Psoas muscle (tissue), 8 donors: ENCODE results near the gene CHCHD4. TPM values are rescaled to one million over a fixed set of nuclear protein-coding genes. Genes with fewer than 3 reads are reported as not detected.

Experiments used
- ATAC-seq, 4 donors: fragments of 200-7000 bp; cut with Tn5 transposase; one replicate each; pipeline ENCODE4 v1.9.1; 2020; ENCODE audit warnings: moderate library complexity in 3 of 4, mild to moderate bottlenecking in 2 of 4
- DNase-seq, 2 donors: peaks; one replicate each; pipeline ENCODE4 v3.0.0-alpha.2; 2020
- H3K27ac ChIP-seq: fragments of 200-600 bp; one replicate; pipeline ENCODE4 v1.8.0; 2022
- H3K27me3 ChIP-seq, 3 donors: fragments of 200-600 bp in 1 of 3; one replicate each; pipeline versions ENCODE4 v1.6.1 to v1.8.0; 2013 to 2022; ENCODE audit warnings: low read length in 2 of 3, mild to moderate bottlenecking in 2 of 3, moderate library complexity in 1 of 3; ENCODE audit not compliant: insufficient read depth in 3 of 3
- H3K36me3 ChIP-seq, 2 donors: fragments of 200-600 bp in 1 of 2; one replicate each; pipeline versions ENCODE4 v1.6.1 to v1.8.0; 2013 to 2022; ENCODE audit warnings: low read depth in 1 of 2, mild to moderate bottlenecking in 1 of 2, moderate library complexity in 1 of 2; ENCODE audit not compliant: insufficient read depth in 1 of 2
- H3K4me1 ChIP-seq: fragments of 200-600 bp; one replicate; pipeline ENCODE4 v1.8.0; 2022
- H3K4me3 ChIP-seq: fragments of 200-600 bp; one replicate; pipeline ENCODE4 v1.8.0; 2022; ENCODE audit warnings: mild to moderate bottlenecking
- H3K9me3 ChIP-seq: fragments of 200-600 bp; one replicate; pipeline ENCODE4 v1.8.0; 2022
- WGBS, 3 donors: extraction: QIAGEN DNeasy Blood & Tissue Kit; methylation state at CpG; one replicate each; pipeline versions ENCODE4 v1.1.6 to v1.1.7; 2013; 5-methylcytosine and 5-hydroxymethylcytosine counted together
- intact Hi-C, 2 donors: fragments of 100-400 bp; cut with DNase I; formaldehyde crosslinking; loops; one replicate each; pipeline versions ENCODE4 v1.11.0 to v1.14.2; 2022
- polyA plus RNA-seq, 3 donors: library from polyadenylated mRNA; stranded (reverse); fragments of 200-250 nt; gene quantifications; one replicate each; pipeline ENCODE4 v1.2.3, GENCODE V29; 2013
- total RNA-seq, 4 donors: library from RNA; stranded (reverse); fragmentation: NEBNext Ultra II Directional in 2 of 4; extraction: Animal tissue kit (Norgen Biotek cat#: 25700) in 2 of 4; gene quantifications; one replicate each; pipeline versions ENCODE4 v1.2.1 to v1.2.4, GENCODE V29; 2021 to 2023
- TF ChIP-seq, protein P1 (sequence below): fragments of 200-600 bp; IDR thresholded peaks from one replicate; pipeline ENCODE4 v1.8.0; 2022; ENCODE audit warnings: antibody characterized with exemption
- donor health status: healthy with polysubstance abuse.
- donor health status: DM: no; HTN: no; CAD: no; lungs with moderate emphysema.
- donor health status: Bipolar disorder and iron deficiency.
- donor health status: healthy.
- donor health status: DM: yes; HTN: yes; CAD: no.
- donor health status: DM: no; HTN: no; CAD: no.
- donor health status: DM: no; HTN: no; CAD: no.
- donor health status: DM: yes; HTN: yes; CAD: no.

CHCHD4 gene
- total and polyA plus RNA-seq, 7 donors, result 18.5 to 55.4 (median 26.8) TPM

DNA sequence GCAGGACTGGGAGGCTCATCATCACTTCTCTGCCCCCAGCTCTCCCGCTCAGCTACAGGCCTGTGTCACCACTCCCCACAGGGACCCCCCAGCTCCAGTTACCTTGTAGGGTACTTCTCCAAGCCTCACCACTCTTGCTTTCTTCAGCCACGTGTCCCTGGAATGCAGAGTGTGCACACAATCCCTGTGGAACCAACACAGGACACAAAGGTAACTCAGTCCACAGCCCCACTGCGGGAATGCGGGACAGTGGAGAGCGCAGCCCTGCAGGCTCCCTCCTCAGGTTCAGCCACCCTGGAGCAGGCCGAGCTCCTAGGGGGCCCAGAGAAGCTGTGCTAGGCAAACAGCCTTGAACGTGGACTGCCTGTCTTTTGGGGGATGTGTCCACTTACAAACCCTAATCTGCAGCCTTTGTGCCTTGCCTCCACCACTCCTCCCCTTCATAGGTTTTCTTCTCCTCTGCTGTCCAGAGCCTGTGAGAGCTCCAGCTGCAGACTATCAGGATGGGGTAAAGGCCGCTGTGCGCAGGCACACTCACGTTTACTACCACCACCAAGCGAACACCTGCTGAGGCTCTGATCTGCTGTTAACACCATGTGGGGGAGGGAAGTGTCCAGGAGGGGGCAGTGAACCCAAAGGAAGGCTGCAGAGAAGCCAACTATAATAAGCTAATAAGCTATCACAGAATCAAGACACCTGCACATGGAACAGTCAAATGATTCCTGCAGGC is 27.7 kb upstream of the CHCHD4 start:
- TF ChIP-seq, protein P1, sequence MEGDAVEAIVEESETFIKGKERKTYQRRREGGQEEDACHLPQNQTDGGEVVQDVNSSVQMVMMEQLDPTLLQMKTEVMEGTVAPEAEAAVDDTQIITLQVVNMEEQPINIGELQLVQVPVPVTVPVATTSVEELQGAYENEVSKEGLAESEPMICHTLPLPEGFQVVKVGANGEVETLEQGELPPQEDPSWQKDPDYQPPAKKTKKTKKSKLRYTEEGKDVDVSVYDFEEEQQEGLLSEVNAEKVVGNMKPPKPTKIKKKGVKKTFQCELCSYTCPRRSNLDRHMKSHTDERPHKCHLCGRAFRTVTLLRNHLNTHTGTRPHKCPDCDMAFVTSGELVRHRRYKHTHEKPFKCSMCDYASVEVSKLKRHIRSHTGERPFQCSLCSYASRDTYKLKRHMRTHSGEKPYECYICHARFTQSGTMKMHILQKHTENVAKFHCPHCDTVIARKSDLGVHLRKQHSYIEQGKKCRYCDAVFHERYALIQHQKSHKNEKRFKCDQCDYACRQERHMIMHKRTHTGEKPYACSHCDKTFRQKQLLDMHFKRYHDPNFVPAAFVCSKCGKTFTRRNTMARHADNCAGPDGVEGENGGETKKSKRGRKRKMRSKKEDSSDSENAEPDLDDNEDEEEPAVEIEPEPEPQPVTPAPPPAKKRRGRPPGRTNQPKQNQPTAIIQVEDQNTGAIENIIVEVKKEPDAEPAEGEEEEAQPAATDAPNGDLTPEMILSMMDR, result no peak
- H3K27ac ChIP-seq, result no peak overlapping the region
- peaks cover 13% of the 10 kb centered on the region for H3K4me1 ChIP-seq
- H3K36me3 ChIP-seq, result peaks cover 0 to 90% of the 10 kb centered on the region in 2 donors
- H3K4me3 ChIP-seq, result no peak overlapping the region
- no peak for ATAC-seq
- no peak for DNase-seq
- intact Hi-C loops, result no loop called here
- 87 to 91% (median 88%) methylated on average over 11 of the region's 11 CpGs for WGBS, 3 donors
- no peaks in the 10 kb centered on the region for H3K27me3 ChIP-seq
- H3K9me3 ChIP-seq, result no peaks in the 10 kb centered on the region

DNA sequence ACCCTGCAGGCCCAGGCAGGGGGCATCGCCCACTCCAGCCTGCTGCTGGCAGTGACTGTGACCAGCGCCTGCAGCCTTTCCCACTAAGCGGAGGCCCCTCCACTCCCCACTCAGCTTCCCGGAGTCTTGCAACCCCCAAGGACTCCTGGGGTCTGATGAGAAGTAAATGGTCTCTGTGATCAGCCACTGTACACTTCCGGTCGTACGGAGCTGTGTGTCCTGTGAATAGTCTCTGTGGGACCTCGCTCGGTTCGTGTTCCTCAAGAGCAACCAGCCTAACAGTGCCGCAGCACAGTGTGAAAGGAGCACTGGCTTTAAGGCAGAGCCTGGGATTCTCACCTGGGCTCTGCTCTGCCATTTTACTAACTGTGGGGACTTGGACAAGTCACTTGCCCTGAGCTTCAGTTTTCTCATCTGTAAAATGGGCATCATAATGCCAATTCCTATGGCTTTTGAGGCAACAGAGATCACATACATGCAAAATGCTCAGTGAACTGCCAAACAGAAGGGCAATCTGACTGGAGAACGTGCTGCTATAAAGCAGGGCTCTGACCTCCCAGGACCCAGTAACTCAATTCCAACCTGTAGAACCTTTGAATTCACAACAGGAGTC is 26.9 kb upstream of the CHCHD4 start:
- no peak for DNase-seq
- peaks cover 0 to 90% of the 10 kb centered on the region in 2 donors for H3K36me3 ChIP-seq
- peaks cover 5% of the 10 kb centered on the region for H3K4me1 ChIP-seq
- H3K9me3 ChIP-seq, result no peaks in the 10 kb centered on the region
- TF ChIP-seq, protein P1, result no peak
- ATAC-seq, result no peak
- intact Hi-C loops, result no loop called here
- no peak overlapping the region for H3K4me3 ChIP-seq
- H3K27me3 ChIP-seq, result no peaks in the 10 kb centered on the region
- WGBS, 3 donors, result 87 to 88% (median 88%) methylated on average over 12 of the region's 12 CpGs
- H3K27ac ChIP-seq, result no peak overlapping the region

DNA sequence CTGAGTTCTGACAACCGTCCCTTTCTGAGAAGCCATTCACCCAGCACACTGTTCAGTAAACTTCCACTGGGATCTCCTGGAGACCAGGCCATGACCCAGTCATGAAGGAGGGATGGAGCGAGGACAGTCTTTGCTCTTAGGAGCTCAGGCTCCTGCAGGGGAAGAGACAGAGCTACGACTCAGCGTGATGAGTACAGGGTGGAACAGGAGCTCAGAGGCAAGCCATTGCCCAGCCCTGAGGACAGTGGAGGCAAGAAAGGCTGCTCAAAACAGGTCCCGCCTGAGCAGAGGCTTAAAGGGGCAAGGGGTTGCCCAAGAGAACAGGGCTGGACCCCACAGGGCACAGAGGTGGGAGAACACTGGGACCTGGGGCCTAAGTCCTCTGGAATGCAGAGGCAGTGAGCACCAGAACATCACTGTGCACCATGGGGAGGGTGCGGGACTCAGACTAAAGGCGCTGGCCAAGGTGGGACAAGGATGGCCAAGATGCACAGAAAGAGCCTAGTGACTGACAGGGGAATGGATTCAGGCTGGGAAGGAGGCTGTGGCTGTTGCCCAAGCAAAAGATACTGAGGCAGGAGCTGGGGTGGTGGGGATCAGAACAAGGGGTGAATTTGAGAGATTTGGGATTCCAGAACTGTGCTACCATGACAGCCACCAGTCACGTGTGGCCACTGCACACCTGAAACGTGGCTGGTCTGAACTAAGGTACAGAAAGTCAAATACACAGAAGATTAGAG is 26.0 kb upstream of the CHCHD4 start:
- Histone ChIP-seq H3K9me3 (no peaks in the 10 kb centered on the region), H3K27ac (no peak overlapping the region), H3K4me3 (no peak overlapping the region), H3K4me1 (no peaks in the 10 kb centered on the region), H3K27me3 (no peaks in the 10 kb centered on the region), H3K36me3 (peaks cover 0 to 90% of the 10 kb centered on the region in 2 donors)
- intact Hi-C loops, result no loop called here
- ATAC-seq, result no peak
- TF ChIP-seq, protein P1, result no peak
- WGBS, 3 donors, result 90 to 95% (median 95%) methylated on average over 9 of the region's 9 CpGs
- DNase-seq, result no peak

DNA sequence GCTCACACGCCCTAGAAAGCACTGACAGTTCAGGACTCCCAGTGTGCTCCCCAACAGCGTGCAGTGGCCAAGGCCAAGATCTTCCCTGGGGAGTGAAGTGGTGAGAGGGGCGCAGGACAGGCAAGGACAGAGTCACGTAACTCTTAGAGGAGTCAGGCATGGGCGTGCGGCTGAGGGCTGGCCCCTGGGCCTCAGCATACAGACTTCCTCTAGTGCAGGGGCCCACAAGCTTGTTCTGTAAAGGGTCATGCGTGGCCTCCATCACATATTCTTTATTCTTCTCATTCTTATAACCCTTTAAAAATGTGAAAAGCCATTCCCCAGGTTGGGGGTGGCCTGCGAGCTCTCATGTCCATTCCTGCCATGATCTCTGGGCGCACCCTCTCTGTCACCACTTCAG is 25.4 kb upstream of the CHCHD4 start:
- intact Hi-C loops, result no loop called here
- Histone ChIP-seq H3K9me3 (no peaks in the 10 kb centered on the region), H3K27me3 (no peaks in the 10 kb centered on the region), H3K4me3 (no peak overlapping the region), H3K27ac (no peak overlapping the region), H3K4me1 (peaks cover 4% of the 10 kb centered on the region), H3K36me3 (peaks cover 0 to 90% of the 10 kb centered on the region in 2 donors)
- WGBS, 3 donors, result 94 to 97% (median 95%) methylated on average over 9 of the region's 9 CpGs
- no peak for DNase-seq
- TF ChIP-seq, protein P1, result no peak
- ATAC-seq, result no peak
